ENCODE results near the gene EYS.

EYS gene

GRCh38 chr6:64847396-64847795 is 859.6 kb downstream of the EYS start:
- no peaks in the 10 kb centered on the region for H3K9me3 ChIP-seq (ENCODE audit: control insufficient read depth, low read length)
- no peaks in the 10 kb centered on the region for H3K27me3 ChIP-seq (replicated peaks; ENCODE audit: control insufficient read depth, insufficient read depth, low read length)
- no peak overlapping the region for H3K4me3 ChIP-seq (ENCODE audit: low read length)
- no peak for DNase-seq (ENCODE audit: low read depth)
- no peaks in the 10 kb centered on the region for H3K4me1 ChIP-seq (ENCODE audit: control insufficient read depth, insufficient read depth, low read length)
- H3K36me3 ChIP-seq (ENCODE audit: control insufficient read depth, insufficient read depth, low read length, severe bottlenecking), result no peaks in the 10 kb centered on the region
- H3K9ac ChIP-seq (ENCODE audit: low read length), result no peak overlapping the region

GRCh38 chr6:64838726-64839125 is 868.3 kb downstream of the EYS start:
- Histone ChIP-seq H3K36me3 (ENCODE audit: control insufficient read depth, insufficient read depth, low read length, severe bottlenecking) (no peaks in the 10 kb centered on the region), H3K9ac (ENCODE audit: low read length) (no peak overlapping the region), H3K9me3 (ENCODE audit: control insufficient read depth, low read length) (no peaks in the 10 kb centered on the region), H3K4me1 (ENCODE audit: control insufficient read depth, insufficient read depth, low read length) (no peaks in the 10 kb centered on the region), H3K27me3 (replicated peaks; ENCODE audit: control insufficient read depth, insufficient read depth, low read length) (no peaks in the 10 kb centered on the region), H3K4me3 (ENCODE audit: low read length) (no peak overlapping the region)
- no peak for DNase-seq (ENCODE audit: low read depth)

GRCh38 chr6:64831680-64832079 is 875.3 kb downstream of the EYS start:
- no peaks in the 10 kb centered on the region for H3K27me3 ChIP-seq (replicated peaks; ENCODE audit: control insufficient read depth, insufficient read depth, low read length)
- no peaks in the 10 kb centered on the region for H3K4me1 ChIP-seq (ENCODE audit: control insufficient read depth, insufficient read depth, low read length)
- no peak overlapping the region for H3K4me3 ChIP-seq (ENCODE audit: low read length)
- H3K9ac ChIP-seq (ENCODE audit: low read length), result no peak overlapping the region
- H3K9me3 ChIP-seq (ENCODE audit: control insufficient read depth, low read length), result no peaks in the 10 kb centered on the region
- no peak for DNase-seq (ENCODE audit: low read depth)
- no peaks in the 10 kb centered on the region for H3K36me3 ChIP-seq (ENCODE audit: control insufficient read depth, insufficient read depth, low read length, severe bottlenecking)

GRCh38 chr6:64817525-64817924 is 889.5 kb downstream of the EYS start:
- Histone ChIP-seq H3K4me3 (ENCODE audit: low read length) (no peak overlapping the region), H3K9me3 (ENCODE audit: control insufficient read depth, low read length) (no peaks in the 10 kb centered on the region), H3K36me3 (ENCODE audit: control insufficient read depth, insufficient read depth, low read length, severe bottlenecking) (no peaks in the 10 kb centered on the region), H3K27me3 (replicated peaks; ENCODE audit: control insufficient read depth, insufficient read depth, low read length) (no peaks in the 10 kb centered on the region), H3K9ac (ENCODE audit: low read length) (no peak overlapping the region), H3K4me1 (ENCODE audit: control insufficient read depth, insufficient read depth, low read length) (no peaks in the 10 kb centered on the region)
- DNase-seq (ENCODE audit: low read depth), result no peak

DNA sequence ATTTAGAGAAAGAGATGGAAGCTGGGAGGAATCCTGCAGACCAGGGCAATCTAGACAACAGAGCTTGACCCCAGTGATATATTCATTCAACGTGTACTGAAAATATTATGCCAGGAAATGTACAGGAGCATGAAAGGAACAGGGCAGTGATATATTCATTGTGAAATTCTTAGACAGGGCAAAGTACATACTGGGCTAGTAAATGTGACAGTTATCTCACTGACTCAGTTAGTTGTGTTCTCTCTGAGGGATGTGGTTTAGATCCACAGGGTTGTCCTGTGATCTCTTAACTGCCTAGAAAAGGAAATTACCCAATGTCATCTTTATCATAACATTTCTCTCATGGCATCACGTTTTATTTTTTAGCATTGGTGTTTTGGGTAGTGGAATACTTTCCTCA is 891.3 kb downstream of the EYS start:
- Histone ChIP-seq H3K4me3 (ENCODE audit: low read length) (no peak overlapping the region), H3K9ac (ENCODE audit: low read length) (no peak overlapping the region), H3K4me1 (ENCODE audit: control insufficient read depth, insufficient read depth, low read length) (no peaks in the 10 kb centered on the region), H3K36me3 (ENCODE audit: control insufficient read depth, insufficient read depth, low read length, severe bottlenecking) (no peaks in the 10 kb centered on the region), H3K9me3 (ENCODE audit: control insufficient read depth, low read length) (no peaks in the 10 kb centered on the region), H3K27me3 (replicated peaks; ENCODE audit: control insufficient read depth, insufficient read depth, low read length) (no peaks in the 10 kb centered on the region)
- no peak for DNase-seq (ENCODE audit: low read depth)

DNA sequence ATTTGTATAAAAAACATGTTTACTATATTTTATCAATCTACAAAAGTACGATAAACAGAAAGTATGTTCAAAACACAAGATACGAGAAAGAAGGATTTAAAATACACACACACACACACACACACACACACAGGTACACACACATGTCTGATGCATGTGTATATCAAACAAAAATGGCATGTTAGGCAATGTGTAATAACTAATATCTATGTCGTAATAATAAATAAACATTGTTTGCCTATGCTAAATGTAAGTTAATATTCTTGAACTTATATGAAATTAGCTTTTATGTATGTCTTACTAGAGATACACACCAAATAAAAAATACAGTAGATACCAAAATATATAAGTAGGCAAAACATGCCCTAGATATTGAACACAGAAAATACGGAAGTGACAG is 894.9 kb downstream of the EYS start:
- no peaks in the 10 kb centered on the region for H3K9me3 ChIP-seq (ENCODE audit: control insufficient read depth, low read length)
- no peaks in the 10 kb centered on the region for H3K4me1 ChIP-seq (ENCODE audit: control insufficient read depth, insufficient read depth, low read length)
- H3K4me3 ChIP-seq (ENCODE audit: low read length), result no peak overlapping the region
- H3K9ac ChIP-seq (ENCODE audit: low read length), result no peak overlapping the region
- no peaks in the 10 kb centered on the region for H3K36me3 ChIP-seq (ENCODE audit: control insufficient read depth, insufficient read depth, low read length, severe bottlenecking)
- DNase-seq (ENCODE audit: low read depth), result no peak
- no peaks in the 10 kb centered on the region for H3K27me3 ChIP-seq (replicated peaks; ENCODE audit: control insufficient read depth, insufficient read depth, low read length)

DNA sequence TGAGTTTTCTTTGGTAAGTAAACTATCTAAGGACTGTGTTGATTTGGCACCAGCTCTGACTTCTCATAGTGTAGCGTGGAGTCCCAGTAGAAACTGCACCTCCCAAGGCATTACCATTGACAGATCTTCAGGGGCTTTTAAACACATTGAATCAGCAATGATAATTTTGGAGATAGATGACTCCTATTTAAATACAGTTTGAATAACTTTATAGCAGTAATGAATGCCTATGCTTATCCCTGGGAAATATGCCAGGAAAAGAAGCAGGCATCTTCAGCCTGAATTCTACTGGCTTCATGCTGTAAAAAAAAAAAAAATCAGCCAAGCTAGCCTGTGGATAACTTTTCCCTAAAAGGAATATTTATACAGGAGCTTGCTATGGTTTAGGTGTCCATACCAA is 895.9 kb downstream of the EYS start:
- Histone ChIP-seq H3K27me3 (replicated peaks; ENCODE audit: control insufficient read depth, insufficient read depth, low read length) (no peaks in the 10 kb centered on the region), H3K4me3 (ENCODE audit: low read length) (no peak overlapping the region), H3K9me3 (ENCODE audit: control insufficient read depth, low read length) (no peaks in the 10 kb centered on the region), H3K36me3 (ENCODE audit: control insufficient read depth, insufficient read depth, low read length, severe bottlenecking) (no peaks in the 10 kb centered on the region), H3K4me1 (ENCODE audit: control insufficient read depth, insufficient read depth, low read length) (no peaks in the 10 kb centered on the region), H3K9ac (ENCODE audit: low read length) (no peak overlapping the region)
- no peak for DNase-seq (ENCODE audit: low read depth)

- no peak for DNase-seq (ENCODE audit: low read depth)
- H3K36me3 ChIP-seq (ENCODE audit: control insufficient read depth, insufficient read depth, low read length, severe bottlenecking), result no peaks in the 10 kb centered on the region
- no peaks in the 10 kb centered on the region for H3K4me1 ChIP-seq (ENCODE audit: control insufficient read depth, insufficient read depth, low read length)
- no peak overlapping the region for H3K9ac ChIP-seq (ENCODE audit: low read length)
- no peak overlapping the region for H3K4me3 ChIP-seq (ENCODE audit: low read length)
- no peaks in the 10 kb centered on the region for H3K9me3 ChIP-seq (ENCODE audit: control insufficient read depth, low read length)
- H3K27me3 ChIP-seq (replicated peaks; ENCODE audit: control insufficient read depth, insufficient read depth, low read length), result no peaks in the 10 kb centered on the region
These were observed 899.2 kb downstream of the EYS start for GRCh38 chr6:64807785-64808184.

- DNase-seq (ENCODE audit: low read depth), result no peak
These were observed 903.4 kb downstream of the EYS start for GRCh38 chr6:64803470-64804166.

DNA sequence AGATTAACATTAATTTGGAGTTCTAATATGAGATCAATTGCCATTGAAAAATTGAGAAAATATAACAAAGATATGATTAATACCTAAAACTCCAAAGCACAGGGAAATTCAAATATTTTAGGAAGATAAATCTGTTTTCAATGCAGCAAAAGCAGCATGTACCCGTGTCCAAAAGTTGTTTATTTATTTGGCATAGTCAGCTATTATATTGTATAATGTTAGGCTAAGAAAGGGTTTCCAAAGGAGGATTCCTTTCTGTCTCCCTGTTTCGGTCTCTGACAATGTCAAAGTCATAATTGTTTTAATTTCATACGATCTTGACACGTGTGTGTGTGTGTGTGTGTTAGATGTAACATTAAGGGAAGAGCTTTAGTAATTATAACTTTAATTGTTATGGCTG is 914.5 kb downstream of the EYS start:
- H3K4me1 ChIP-seq (ENCODE audit: control insufficient read depth, insufficient read depth, low read length), result no peaks in the 10 kb centered on the region
- H3K9me3 ChIP-seq (ENCODE audit: control insufficient read depth, low read length), result no peaks in the 10 kb centered on the region
- no peak for DNase-seq (ENCODE audit: low read depth)

More at GRCh38 chr6:64803470-64804166, 903.4 kb downstream of the EYS start:
- no peak overlapping the region for H3K4me3 ChIP-seq (ENCODE audit: low read length)
- no peaks in the 10 kb centered on the region for H3K4me1 ChIP-seq (ENCODE audit: control insufficient read depth, insufficient read depth, low read length)
- H3K27me3 ChIP-seq (replicated peaks; ENCODE audit: control insufficient read depth, insufficient read depth, low read length), result no peaks in the 10 kb centered on the region
- no peak overlapping the region for H3K9ac ChIP-seq (ENCODE audit: low read length)
- no peaks in the 10 kb centered on the region for H3K36me3 ChIP-seq (ENCODE audit: control insufficient read depth, insufficient read depth, low read length, severe bottlenecking)
- no peaks in the 10 kb centered on the region for H3K9me3 ChIP-seq (ENCODE audit: control insufficient read depth, low read length)

DNA sequence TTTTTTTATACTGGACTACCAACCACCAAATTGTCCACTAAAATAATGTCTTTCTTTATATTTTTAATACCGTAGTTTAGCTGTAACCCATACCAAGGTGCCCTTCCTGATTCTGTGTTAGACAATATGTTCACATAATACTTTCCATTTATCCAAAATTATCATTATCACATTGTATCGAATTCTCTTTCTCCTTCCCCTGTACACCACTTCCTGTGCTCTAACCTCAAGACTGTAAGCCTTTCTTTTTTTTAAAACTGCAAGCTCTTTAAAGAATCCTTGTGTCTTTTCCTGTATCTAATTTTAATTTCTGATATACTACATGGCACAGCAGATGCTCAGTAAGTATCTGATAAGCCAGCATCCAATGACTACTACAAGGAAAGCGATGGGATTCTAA is 917.5 kb downstream of the EYS start:
- no peak for DNase-seq (ENCODE audit: low read depth)
- H3K4me1 ChIP-seq (ENCODE audit: control insufficient read depth, insufficient read depth, low read length), result no peaks in the 10 kb centered on the region
- no peaks in the 10 kb centered on the region for H3K9me3 ChIP-seq (ENCODE audit: control insufficient read depth, low read length)
- H3K27me3 ChIP-seq (replicated peaks; ENCODE audit: control insufficient read depth, insufficient read depth, low read length), result no peaks in the 10 kb centered on the region
- H3K4me3 ChIP-seq (ENCODE audit: low read length), result no peak overlapping the region
- H3K36me3 ChIP-seq (ENCODE audit: control insufficient read depth, insufficient read depth, low read length, severe bottlenecking), result no peaks in the 10 kb centered on the region
- no peak overlapping the region for H3K9ac ChIP-seq (ENCODE audit: low read length)

More for the DNA sequence above, 914.5 kb downstream of the EYS start:
- no peak overlapping the region for H3K4me3 ChIP-seq (ENCODE audit: low read length)
- no peaks in the 10 kb centered on the region for H3K36me3 ChIP-seq (ENCODE audit: control insufficient read depth, insufficient read depth, low read length, severe bottlenecking)
- no peaks in the 10 kb centered on the region for H3K27me3 ChIP-seq (replicated peaks; ENCODE audit: control insufficient read depth, insufficient read depth, low read length)
- no peak overlapping the region for H3K9ac ChIP-seq (ENCODE audit: low read length)

- H3K9ac ChIP-seq (ENCODE audit: low read length), result no peak overlapping the region
- no peak for DNase-seq (ENCODE audit: low read depth)
- no peak overlapping the region for H3K4me3 ChIP-seq (ENCODE audit: low read length)
- H3K36me3 ChIP-seq (ENCODE audit: control insufficient read depth, insufficient read depth, low read length, severe bottlenecking), result no peaks in the 10 kb centered on the region
- no peaks in the 10 kb centered on the region for H3K9me3 ChIP-seq (ENCODE audit: control insufficient read depth, low read length)
- no peaks in the 10 kb centered on the region for H3K4me1 ChIP-seq (ENCODE audit: control insufficient read depth, insufficient read depth, low read length)
- no peaks in the 10 kb centered on the region for H3K27me3 ChIP-seq (replicated peaks; ENCODE audit: control insufficient read depth, insufficient read depth, low read length)
These were observed 920.3 kb downstream of the EYS start for GRCh38 chr6:64786736-64787135.
